Neural cell (in vitro differentiated cells): ENCODE data around the gene CADPS2. TPM values are rescaled to one million over a fixed set of nuclear protein-coding genes. Genes with fewer than 3 reads are reported as not detected.

ENCODE experiments used
- H2AFZ ChIP-seq: fragments of 200-600, 300-800 bp; sonication (generic), shearing (Covaris generic); 2 replicates; pipeline ENCODE4 v1.6.0; 2014; ENCODE audit warnings: low read depth, mild to moderate bottlenecking, antibody characterized with exemption, low read length, moderate library complexity
- H3F3A ChIP-seq: fragments of 200-600 bp; shearing (Covaris generic); 2 replicates; pipeline ENCODE4 v1.6.1; 2016; ENCODE audit warnings: mild to moderate bottlenecking, moderate library complexity, mixed read lengths, antibody characterized with exemption, low read length; ENCODE audit not compliant: insufficient read depth, poor library complexity, severe bottlenecking
- H3K27ac ChIP-seq: fragments of 200-600, 300-800 bp; sonication (generic), shearing (Covaris generic); 2 replicates; pipeline ENCODE4 v1.5.1; 2014; ENCODE audit warnings: mild to moderate bottlenecking, low read length, moderate library complexity
- H3K27me3 ChIP-seq: fragments of 300-800, 200-600 bp; sonication (generic), shearing (Covaris generic); 2 replicates; pipeline ENCODE4 v1.6.0; 2014; ENCODE audit warnings: mild to moderate bottlenecking, low read depth, low read length, moderate library complexity; ENCODE audit not compliant: insufficient read depth
- H3K36me3 ChIP-seq: fragments of 300-800, 200-600 bp; sonication (generic), shearing (Covaris generic); 2 replicates; pipeline ENCODE4 v1.5.1; 2014; ENCODE audit warnings: mild to moderate bottlenecking, antibody characterized with exemption, low read length, moderate library complexity; ENCODE audit not compliant: insufficient read depth
- H3K4me2 ChIP-seq: fragments of 300-800, 200-600 bp; sonication (generic), shearing (Covaris generic); 2 replicates; pipeline ENCODE4 v1.6.0; 2014; ENCODE audit warnings: mild to moderate bottlenecking, low read length
- H3K4me3 ChIP-seq: fragments of 300-800, 200-600 bp; sonication (generic), shearing (Covaris generic); 2 replicates; pipeline ENCODE4 v1.5.1; 2014; ENCODE audit warnings: mild to moderate bottlenecking, low read length, moderate library complexity
- H3K79me2 ChIP-seq: fragments of 200-600 bp; shearing (Covaris generic); replicated peaks from 2 replicates; pipeline ENCODE4 v1.6.0; 2014; ENCODE audit warnings: mild to moderate bottlenecking, low read length, moderate library complexity; ENCODE audit not compliant: insufficient read depth
- H3K9ac ChIP-seq: fragments of 300-800, 200-600 bp; sonication (generic), shearing (Covaris generic); 2 replicates; pipeline ENCODE4 v1.6.1; 2016; ENCODE audit warnings: mild to moderate bottlenecking, low read length, mixed read lengths
- H3K9me2 ChIP-seq: fragments of 200-600 bp; shearing (Covaris generic); 2 replicates; pipeline ENCODE4 v1.6.1; 2016; ENCODE audit warnings: mild to moderate bottlenecking, low read length, mixed read lengths; ENCODE audit not compliant: insufficient read depth
- H3K9me3 ChIP-seq: fragments of 200-600, 300-800 bp; sonication (generic), shearing (Covaris generic); 2 replicates; pipeline ENCODE4 v1.6.1; 2016; ENCODE audit warnings: mild to moderate bottlenecking, mixed run types, low read length, moderate library complexity, mixed read lengths
- H4K20me1 ChIP-seq: fragments of 200-600 bp; shearing (Covaris generic); 2 replicates; pipeline ENCODE4 v1.6.1; 2016; ENCODE audit warnings: mild to moderate bottlenecking, mixed run types; ENCODE audit not compliant: insufficient read depth
- CTCF ChIP-seq: fragments of 450-650 bp; IDR thresholded peaks from 2 replicates; pipeline ENCODE4 v1.5.1; 2014; ENCODE audit warnings: antibody characterized with exemption, mild to moderate bottlenecking, moderate library complexity; ENCODE audit not compliant: poor library complexity, severe bottlenecking
- EP300 ChIP-seq: fragments of 450-650 bp; conservative IDR thresholded peaks from 2 replicates; pipeline ENCODE4 v1.6.1; 2014; ENCODE audit warnings: antibody characterized with exemption, mild to moderate bottlenecking, moderate library complexity; ENCODE audit not compliant: poor library complexity, severe bottlenecking
- EZH2 ChIP-seq: fragments of 200-600, 300-800 bp; shearing (Covaris generic), sonication (generic); IDR thresholded peaks from 2 replicates; pipeline ENCODE4 v1.6.1; 2014; ENCODE audit warnings: antibody characterized with exemption, low read length, borderline replicate concordance, mild to moderate bottlenecking; ENCODE audit not compliant: insufficient read depth, poor library complexity, severe bottlenecking
- MXI1 ChIP-seq: fragments of 450-650 bp; conservative IDR thresholded peaks from 2 replicates; pipeline ENCODE4 v1.6.1; 2014; ENCODE audit warnings: antibody characterized with exemption, mild to moderate bottlenecking; ENCODE audit not compliant: poor library complexity, severe bottlenecking
- POLR2AphosphoS5 ChIP-seq: IDR thresholded peaks from 2 replicates; pipeline ENCODE4 v1.6.1; 2012
- RAD21 ChIP-seq: fragments of 450-650 bp; conservative IDR thresholded peaks from 2 replicates; pipeline ENCODE4 v1.6.1; 2014; ENCODE audit warnings: antibody characterized with exemption, mild to moderate bottlenecking, moderate library complexity
- REST ChIP-seq: IDR thresholded peaks from 2 replicates; pipeline ENCODE4 v1.6.1; 2012; ENCODE audit warnings: borderline replicate concordance
- SMC3 ChIP-seq: fragments of 450-650 bp; conservative IDR thresholded peaks from 2 replicates; pipeline ENCODE4 v1.6.1; 2014; ENCODE audit warnings: antibody characterized with exemption, mild to moderate bottlenecking, moderate library complexity; ENCODE audit not compliant: poor library complexity
- TAF1 ChIP-seq: IDR thresholded peaks from 2 replicates; pipeline ENCODE4 v1.6.1; 2012; ENCODE audit warnings: low read depth
- polyA plus RNA-seq: library from polyadenylated mRNA; depleted of rRNA; stranded (reverse); fragments of >200 nt; gene quantifications from 2 replicates; pipeline ENCODE4 v1.2.3, GENCODE V29; 2014

The CADPS2 gene
- polyA plus RNA-seq, 1 donor from 2014 or later, result 5.9 TPM

- no peaks in the 10 kb centered on the region for H3K27me3 ChIP-seq
- no peak for TF ChIP-seq RAD21
- TF ChIP-seq TAF1, result no peak
- TF ChIP-seq EP300, result no peak
- no peak for TF ChIP-seq SMC3
- TF ChIP-seq MXI1, result no peak
- TF ChIP-seq POLR2AphosphoS5, result no peak
- TF ChIP-seq CTCF, result no peak
- no peak for TF ChIP-seq REST
- TF ChIP-seq EZH2, result no peak
- H2AFZ ChIP-seq, result no peak overlapping the region
- no peaks in the 10 kb centered on the region for H3K79me2 ChIP-seq
- no peaks in the 10 kb centered on the region for H3K36me3 ChIP-seq
- no peaks in the 10 kb centered on the region for H3K9me2 ChIP-seq
- H3K4me3 ChIP-seq, result no peak overlapping the region
- no peaks in the 10 kb centered on the region for H4K20me1 ChIP-seq
- H3K4me2 ChIP-seq, result no peak overlapping the region
- H3K9me3 ChIP-seq, result no peaks in the 10 kb centered on the region
- no peaks in the 10 kb centered on the region for H3F3A ChIP-seq
- no peak overlapping the region for H3K27ac ChIP-seq
- H3K9ac ChIP-seq, result no peak overlapping the region
Measured at GRCh38 chr7:122628651-122629411, 257.4 kb downstream of the CADPS2 start.

GRCh38 chr7:122626785-122627184, 259.5 kb downstream of the CADPS2 start:
- Histone ChIP-seq H3F3A (no peaks in the 10 kb centered on the region), H4K20me1 (no peaks in the 10 kb centered on the region), H2AFZ (no peak overlapping the region), H3K79me2 (no peaks in the 10 kb centered on the region), H3K9me3 (no peaks in the 10 kb centered on the region), H3K36me3 (no peaks in the 10 kb centered on the region), H3K9me2 (no peaks in the 10 kb centered on the region), H3K27me3 (no peaks in the 10 kb centered on the region), H3K9ac (no peak overlapping the region), H3K4me3 (no peak overlapping the region), H3K4me2 (no peak overlapping the region), H3K27ac (no peak overlapping the region)
- TF ChIP-seq POLR2AphosphoS5 (no peak), SMC3 (no peak), MXI1 (no peak), REST (no peak), RAD21 (no peak), CTCF (no peak), EP300 (no peak), TAF1 (no peak), EZH2 (no peak)
